GM12878 (cell line): ENCODE results near the gene MYO10. TPM values are rescaled to one million over a fixed set of nuclear protein-coding genes. Genes with fewer than 3 reads are reported as not detected.

Experiments used
- ATAC-seq: fragments of 200-7000 bp; cut with Tn5 transposase; 3 replicates; pipeline ENCODE4 v1.9.1; 2020; ENCODE audit warnings: mild to moderate bottlenecking, moderate library complexity
- BruUV-seq: library from RNA; stranded (reverse); fragments of 400-500 nt; replicated peaks from 2 replicates; lab custom pipeline; 2021; lab: Mats Ljungman, UMichigan
- CTCF ChIA-PET: fragments of 300-600 bp; sonication (Branson Sonifier 250); formaldehyde crosslinking; extraction: SDS; loops from one replicate; lab custom pipeline; 2021; ENCODE audit warnings: inconsistent platforms; lab: Yijun Ruan, JAX
- POLR2A ChIA-PET: fragments of 350-600 bp; formaldehyde crosslinking; extraction: SDS; loops from one replicate; lab custom pipeline; 2021; ENCODE audit warnings: inconsistent platforms; lab: Charles Lee
- RAD21 ChIA-PET: fragments of 300-600 bp; sonication (Branson Sonifier 250); formaldehyde crosslinking; loops from one replicate; lab custom pipeline; 2023; ENCODE audit warnings: antibody characterized with exemption; ENCODE audit not compliant: unreplicated experiment; lab: Charles Lee
- SMC1A ChIA-PET: fragments of 300-600 bp; sonication (Branson Sonifier 250); formaldehyde crosslinking; loops from one replicate; lab custom pipeline; 2023; ENCODE audit not compliant: unreplicated experiment, uncharacterized antibody; lab: Charles Lee
- DNase-seq: peaks from one replicate; pipeline ENCODE4 v3.0.0-alpha.2; 2011; ENCODE audit warnings: low read depth, low spot score
- FAIRE-seq: peaks from 3 replicates; lab custom pipeline; 2011; peaks lifted over from hg19 to GRCh38; lab: Jason Lieb, UNC
- H2AFZ ChIP-seq: 2 replicates; pipeline ENCODE4 v1.6.0; 2011; ENCODE audit warnings: low read depth, low read length, control low read depth; ENCODE audit not compliant: control insufficient read depth
- H3K27ac ChIP-seq: 2 replicates; pipeline ENCODE4 v1.5.1; 2011; ENCODE audit warnings: control low read depth; ENCODE audit not compliant: control insufficient read depth, insufficient read depth
- H3K27me3 ChIP-seq, 2 experiments: replicated peaks in 1 of 2; 2 replicates each; pipeline versions ENCODE4 v1.6.0 to v1.6.1; 2011; ENCODE audit warnings: low read length in 1 of 2; ENCODE audit not compliant: control insufficient read depth in 2 of 2, insufficient read depth in 2 of 2
- H3K36me3 ChIP-seq, 2 experiments: 2 replicates each; pipeline ENCODE4 v1.5.1; 2011; ENCODE audit warnings: low read length in 1 of 2; ENCODE audit not compliant: control insufficient read depth in 2 of 2, insufficient read depth in 2 of 2
- H3K4me1 ChIP-seq: 2 replicates; pipeline ENCODE4 v1.6.1; 2011; ENCODE audit warnings: mild to moderate bottlenecking, low read length, moderate library complexity, mixed read lengths; ENCODE audit not compliant: control insufficient read depth, insufficient read depth
- H3K4me2 ChIP-seq: 2 replicates; pipeline ENCODE4 v1.6.0; 2011; ENCODE audit warnings: control low read depth; ENCODE audit not compliant: control insufficient read depth, insufficient read depth
- H3K4me3 ChIP-seq: fragments of 200-600 bp; sonication (generic); 2 replicates; pipeline ENCODE4 v1.5.1; 2016
- H3K79me2 ChIP-seq: 2 replicates; pipeline ENCODE4 v1.6.0; 2011; ENCODE audit warnings: low read length; ENCODE audit not compliant: control insufficient read depth, insufficient read depth
- H3K9ac ChIP-seq: 2 replicates; pipeline ENCODE4 v1.8.0; 2011; ENCODE audit warnings: low read length, control low read depth, mixed read lengths; ENCODE audit not compliant: control insufficient read depth, insufficient read depth
- H3K9me3 ChIP-seq: replicated peaks from 3 replicates; pipeline ENCODE4 v1.5.1; 2011; ENCODE audit warnings: mild to moderate bottlenecking, low read length; ENCODE audit not compliant: control insufficient read depth, insufficient read depth
- H4K20me1 ChIP-seq: 2 replicates; pipeline ENCODE4 v1.6.0; 2011; ENCODE audit not compliant: control insufficient read depth, insufficient read depth
- BMI1 ChIP-seq: fragments of 450-650 bp; IDR thresholded peaks from 2 replicates; pipeline ENCODE4 v1.6.1; 2016; ENCODE audit warnings: mild to moderate bottlenecking, moderate library complexity, borderline replicate concordance
- E4F1 ChIP-seq: fragments of 450-650 bp; IDR thresholded peaks from 2 replicates; pipeline ENCODE4 v1.6.1; 2018; ENCODE audit warnings: borderline replicate concordance, mild to moderate bottlenecking; ENCODE audit not compliant: partially characterized antibody
- HDAC2 ChIP-seq: fragments of 200-600 bp; sonication (generic); IDR thresholded peaks from 2 replicates; pipeline ENCODE4 v1.6.1; 2017
- HDAC6 ChIP-seq: fragments of 200-600 bp; sonication (generic); IDR thresholded peaks from one replicate; pipeline ENCODE4 v1.8.0; 2017; ENCODE audit warnings: antibody characterized with exemption; ENCODE audit not compliant: unreplicated experiment
- KDM1A ChIP-seq: fragments of 200-600 bp; sonication (generic); IDR thresholded peaks from 2 replicates; pipeline ENCODE4 v1.6.1; 2016; ENCODE audit warnings: borderline replicate concordance
- MTA3 ChIP-seq: IDR thresholded peaks from 2 replicates; pipeline ENCODE4 v1.6.1; 2012; ENCODE audit warnings: low read length, inconsistent platforms, borderline replicate concordance
- MXI1 ChIP-seq: fragments of 150-350 bp; IDR thresholded peaks from 2 replicates; pipeline ENCODE4 v1.6.1; 2011; ENCODE audit warnings: low read depth, mild to moderate bottlenecking, inconsistent platforms, low read length, improper control_type of control experiment
- MYB ChIP-seq: fragments of 150-350 bp; IDR thresholded peaks from 2 replicates; pipeline ENCODE4 v1.6.1; 2014; ENCODE audit warnings: mild to moderate bottlenecking, low read depth, low read length, borderline replicate concordance
- POU2F2 ChIP-seq: IDR thresholded peaks from 3 replicates; pipeline ENCODE4 v1.6.1; 2011; ENCODE audit warnings: low read depth, mild to moderate bottlenecking, low read length, borderline replicate concordance
- RAD21 ChIP-seq: IDR thresholded peaks from 2 replicates; pipeline ENCODE4 v1.6.1; 2011; ENCODE audit warnings: mild to moderate bottlenecking, low read depth, low read length, moderate library complexity; ENCODE audit not compliant: insufficient read depth
- SMAD5 ChIP-seq: IDR thresholded peaks from 2 replicates; pipeline ENCODE4 v1.6.1; 2016; ENCODE audit warnings: antibody characterized with exemption, low read depth
- SUZ12 ChIP-seq: fragments of 200-600 bp; sonication (generic); IDR thresholded peaks from one replicate; pipeline ENCODE4 v1.6.1; 2018; ENCODE audit warnings: antibody characterized with exemption, mild to moderate bottlenecking; ENCODE audit not compliant: unreplicated experiment
- WGBS: methylation state at CpG from one replicate; pipeline ENCODE4 v1.1.6; 2016; ENCODE audit warnings: low lambda C conversion rate; ENCODE audit not compliant: insufficient replicate concordance, insufficient coverage; ENCODE audit errors: missing lambda C conversion rate; 5-methylcytosine and 5-hydroxymethylcytosine counted together
- in situ Hi-C: fragments of 300-500 bp; cut with MboI; formaldehyde crosslinking; loops from 9 replicates; pipeline ENCODE4 v1.14.3; 2018; ENCODE audit warnings: mixed read lengths
- intact Hi-C: fragments of 100-400 bp; cut with micrococcal nuclease; formaldehyde crosslinking; loops from one replicate; pipeline ENCODE4 v1.14.2; 2022; ENCODE audit not compliant: unreplicated experiment
- polyA plus RNA-seq, 11 experiments: library from polyadenylated mRNA; depleted of rRNA in 4 of 11; unstranded in 6 of 11; stranded (reverse) in 5 of 11; fragments of >200 nt; fragmentation: Nextera tagmentation in 4 of 11; fragmentation: Illumina TruSeq in 1 of 11; extraction: Ambion mirVana in 4 of 11; extraction: Trizol in 1 of 11; gene quantifications; 1 replicate in 1 of 11; 2 replicates in 10 of 11; pipeline versions ENCODE4 v1.2.1 to v1.2.3, GENCODE V29; 2011 to 2016; ENCODE audit warnings: inconsistent platforms in 2 of 11, missing spikeins in 2 of 11, low read depth in 1 of 11
- total RNA-seq, 4 experiments: library from RNA; depleted of rRNA in 3 of 4; stranded (reverse); fragments of >200 nt in 3 of 4; fragmentation: Illumina TruSeq in 1 of 4; extraction: Trizol in 1 of 4; gene quantifications; 2 replicates each; pipeline versions ENCODE4 v1.2.1 to v1.2.3, GENCODE V29; 2013 to 2021
- TF ChIP-seq, protein P1 (sequence below): IDR thresholded peaks from 2 replicates; pipeline ENCODE4 v1.6.1; 2011; ENCODE audit warnings: borderline replicate concordance, low read depth, mild to moderate bottlenecking, moderate library complexity, low read length; ENCODE audit not compliant: insufficient read depth, poor library complexity, severe bottlenecking
- TF ChIP-seq, protein P2 (sequence below): fragments of 450-650 bp; formaldehyde crosslinking; IDR thresholded peaks from 2 replicates; pipeline ENCODE4 v1.4.0; 2022; ENCODE audit warnings: mild to moderate bottlenecking, moderate library complexity
- TF ChIP-seq, protein P3 (sequence below): IDR thresholded peaks from 2 replicates; pipeline ENCODE4 v1.6.1; 2011; ENCODE audit warnings: borderline replicate concordance, low read depth, mild to moderate bottlenecking, moderate library complexity, mixed read lengths, low read length; ENCODE audit not compliant: insufficient read depth; ENCODE audit errors: extremely low read length

MYO10 gene
- total and polyA plus RNA-seq, 10 of the 15 experiments (the other 5 are each of a cell fraction or from before 2014, with no cell fraction given), result 0.02 to 0.77 (median 0.17) TPM

DNA sequence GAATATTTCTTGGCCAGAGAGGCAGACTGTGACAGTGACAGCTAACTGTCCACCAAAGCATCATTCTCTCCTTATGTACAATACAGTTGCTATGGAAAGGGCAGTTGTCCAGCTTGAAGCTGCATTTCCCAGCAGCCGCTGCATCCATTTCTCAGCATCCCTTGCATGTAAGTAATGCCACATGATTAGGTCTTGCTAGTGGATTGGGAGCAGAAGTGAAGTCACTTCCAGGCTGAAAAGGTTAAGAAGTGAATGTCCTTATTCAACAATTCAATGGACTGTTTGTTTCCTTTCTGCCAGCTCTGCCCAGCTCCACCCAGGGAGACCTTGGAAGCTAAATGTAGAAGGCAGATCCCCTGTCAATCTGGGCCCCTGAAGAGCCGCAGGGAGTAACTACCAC, 293.2 kb downstream of the MYO10 start (continued):
- TF ChIP-seq, protein P1, sequence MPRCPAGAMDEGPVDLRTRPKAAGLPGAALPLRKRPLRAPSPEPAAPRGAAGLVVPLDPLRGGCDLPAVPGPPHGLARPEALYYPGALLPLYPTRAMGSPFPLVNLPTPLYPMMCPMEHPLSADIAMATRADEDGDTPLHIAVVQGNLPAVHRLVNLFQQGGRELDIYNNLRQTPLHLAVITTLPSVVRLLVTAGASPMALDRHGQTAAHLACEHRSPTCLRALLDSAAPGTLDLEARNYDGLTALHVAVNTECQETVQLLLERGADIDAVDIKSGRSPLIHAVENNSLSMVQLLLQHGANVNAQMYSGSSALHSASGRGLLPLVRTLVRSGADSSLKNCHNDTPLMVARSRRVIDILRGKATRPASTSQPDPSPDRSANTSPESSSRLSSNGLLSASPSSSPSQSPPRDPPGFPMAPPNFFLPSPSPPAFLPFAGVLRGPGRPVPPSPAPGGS, result no peak
- no peak for TF ChIP-seq HDAC2

GRCh38 chr5:16639206-16639605, 296.9 kb downstream of the MYO10 start:
- no peaks in the 10 kb centered on the region for H3K4me1 ChIP-seq
- H3K4me2 ChIP-seq, result no peak overlapping the region
- H4K20me1 ChIP-seq, result no peaks in the 10 kb centered on the region
- H2AFZ ChIP-seq, result no peak overlapping the region
- 44% methylated on average over 4 of the region's 4 CpGs for WGBS
- no peak overlapping the region for H3K27ac ChIP-seq
- H3K4me3 ChIP-seq, result no peak overlapping the region
- ATAC-seq (no peak), FAIRE-seq (no peak), DNase-seq (no peak)
- BruUV-seq, result no TSS peak
- no peaks in the 10 kb centered on the region for H3K79me2 ChIP-seq
- ChIA-PET SMC1A (no interaction called here), RAD21 (no interaction called here), CTCF (interaction anchor here (0.7 kb wide), 1 partner anchor 17 kb away, joined by 3 read pairs; no protein-coding TSS in a partner anchor), POLR2A (no interaction called here)
- H3K36me3 ChIP-seq, result no peaks in the 10 kb centered on the region
- H3K9me3 ChIP-seq, result no peaks in the 10 kb centered on the region
- H3K27me3 ChIP-seq, result no peaks in the 10 kb centered on the region
- intact Hi-C loops (no loop called here), in situ Hi-C loops (no loop called here)
- H3K9ac ChIP-seq, result no peak overlapping the region
- TF ChIP-seq, protein P2, sequence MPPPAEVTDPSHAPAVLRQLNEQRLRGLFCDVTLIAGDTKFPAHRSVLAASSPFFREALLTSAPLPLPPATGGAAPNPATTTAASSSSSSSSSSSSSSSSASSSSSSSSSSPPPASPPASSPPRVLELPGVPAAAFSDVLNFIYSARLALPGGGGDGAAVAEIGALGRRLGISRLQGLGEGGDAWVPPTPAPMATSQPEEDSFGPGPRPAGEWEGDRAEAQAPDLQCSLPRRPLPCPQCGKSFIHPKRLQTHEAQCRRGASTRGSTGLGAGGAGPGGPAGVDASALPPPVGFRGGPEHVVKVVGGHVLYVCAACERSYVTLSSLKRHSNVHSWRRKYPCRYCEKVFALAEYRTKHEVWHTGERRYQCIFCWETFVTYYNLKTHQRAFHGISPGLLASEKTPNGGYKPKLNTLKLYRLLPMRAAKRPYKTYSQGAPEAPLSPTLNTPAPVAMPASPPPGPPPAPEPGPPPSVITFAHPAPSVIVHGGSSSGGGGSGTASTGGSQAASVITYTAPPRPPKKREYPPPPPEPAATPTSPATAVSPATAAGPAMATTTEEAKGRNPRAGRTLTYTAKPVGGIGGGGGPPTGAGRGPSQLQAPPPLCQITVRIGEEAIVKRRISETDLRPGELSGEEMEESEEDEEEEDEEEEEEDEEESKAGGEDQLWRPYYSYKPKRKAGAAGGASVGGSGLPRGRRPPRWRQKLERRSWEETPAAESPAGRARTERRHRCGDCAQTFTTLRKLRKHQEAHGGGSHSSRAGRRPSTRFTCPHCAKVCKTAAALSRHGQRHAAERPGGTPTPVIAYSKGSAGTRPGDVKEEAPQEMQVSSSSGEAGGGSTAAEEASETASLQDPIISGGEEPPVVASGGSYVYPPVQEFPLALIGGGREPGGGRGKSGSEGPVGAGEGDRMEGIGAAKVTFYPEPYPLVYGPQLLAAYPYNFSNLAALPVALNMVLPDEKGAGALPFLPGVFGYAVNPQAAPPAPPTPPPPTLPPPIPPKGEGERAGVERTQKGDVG, result no peak
- TF ChIP-seq MYB, result no peak
- TF ChIP-seq MTA3, result no peak
- TF ChIP-seq RAD21, result no peak
- no peak for TF ChIP-seq HDAC6
- no peak for TF ChIP-seq KDM1A
- no peak for TF ChIP-seq SMAD5
- no peak for TF ChIP-seq E4F1
- no peak for TF ChIP-seq MXI1
- no peak for TF ChIP-seq BMI1
- TF ChIP-seq, protein P3, sequence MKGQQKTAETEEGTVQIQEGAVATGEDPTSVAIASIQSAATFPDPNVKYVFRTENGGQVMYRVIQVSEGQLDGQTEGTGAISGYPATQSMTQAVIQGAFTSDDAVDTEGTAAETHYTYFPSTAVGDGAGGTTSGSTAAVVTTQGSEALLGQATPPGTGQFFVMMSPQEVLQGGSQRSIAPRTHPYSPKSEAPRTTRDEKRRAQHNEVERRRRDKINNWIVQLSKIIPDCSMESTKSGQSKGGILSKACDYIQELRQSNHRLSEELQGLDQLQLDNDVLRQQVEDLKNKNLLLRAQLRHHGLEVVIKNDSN, result no peak
- TF ChIP-seq POU2F2, result no peak
- TF ChIP-seq SUZ12, result no peak
